DND-41 (cell line): Measurements from ENCODE around the gene LAPTM5.

Source experiments
- ATAC-seq: fragments of 200-7000 bp; cut with Tn5 transposase; 3 replicates; pipeline ENCODE4 v1.9.1; 2021; ENCODE audit warnings: low read depth; ENCODE audit not compliant: insufficient read depth
- DNase-seq: peaks from one replicate; pipeline ENCODE4 v3.0.0-alpha.2; 2020
- H2AFZ ChIP-seq: 2 replicates; pipeline ENCODE4 v1.6.0; 2012; ENCODE audit warnings: low read depth, low read length
- H3K27ac ChIP-seq: 2 replicates; pipeline ENCODE4 v1.5.1; 2012; ENCODE audit warnings: low read length, inconsistent platforms
- H3K27me3 ChIP-seq: fragments of 200-600 bp; sonication (generic); 2 replicates; pipeline ENCODE4 v1.6.0; 2012; ENCODE audit warnings: low read length, mild to moderate bottlenecking, inconsistent platforms; ENCODE audit not compliant: insufficient read depth, poor library complexity
- H3K36me3 ChIP-seq: 2 replicates; pipeline ENCODE4 v1.5.1; 2012; ENCODE audit warnings: low read length, inconsistent platforms; ENCODE audit not compliant: insufficient read depth
- H3K4me1 ChIP-seq: 2 replicates; pipeline ENCODE4 v1.5.1; 2012; ENCODE audit warnings: mild to moderate bottlenecking, low read length; ENCODE audit not compliant: insufficient read depth
- H3K4me2 ChIP-seq: 2 replicates; pipeline ENCODE4 v1.6.0; 2012; ENCODE audit warnings: mild to moderate bottlenecking, moderate library complexity, low read length, inconsistent platforms; ENCODE audit not compliant: insufficient read depth
- H3K4me3 ChIP-seq, 2 experiments: fragments of 200-600 bp in 1 of 2; shearing (Covaris generic) in 1 of 2; 2 replicates each; pipeline ENCODE4 v1.5.1; 2012 to 2016; ENCODE audit warnings: inconsistent platforms in 2 of 2, low read length in 2 of 2, mild to moderate bottlenecking in 2 of 2, low read depth in 1 of 2, moderate library complexity in 1 of 2
- H3K79me2 ChIP-seq: 2 replicates; pipeline ENCODE4 v1.6.0; 2012; ENCODE audit warnings: low read length, inconsistent platforms; ENCODE audit not compliant: insufficient read depth
- H3K9ac ChIP-seq: 2 replicates; pipeline ENCODE4 v1.6.0; 2012; ENCODE audit warnings: low read depth, mild to moderate bottlenecking, inconsistent platforms, low read length, moderate library complexity
- H3K9me3 ChIP-seq: 2 replicates; pipeline ENCODE4 v1.5.1; 2012; ENCODE audit warnings: low read length, moderate library complexity, mild to moderate bottlenecking, inconsistent platforms; ENCODE audit not compliant: insufficient read depth, severe bottlenecking
- H4K20me1 ChIP-seq: 2 replicates; pipeline ENCODE4 v1.6.0; 2012; ENCODE audit warnings: low read length; ENCODE audit not compliant: insufficient read depth
- CTCF ChIP-seq: IDR thresholded peaks from 2 replicates; pipeline ENCODE4 v1.5.1; 2012; ENCODE audit warnings: borderline replicate concordance, low read length, moderate library complexity, mild to moderate bottlenecking; ENCODE audit not compliant: poor library complexity, severe bottlenecking; ENCODE audit errors: extremely low read depth
- EZH2 ChIP-seq: IDR thresholded peaks from 3 replicates; pipeline ENCODE4 v1.6.1; 2012; ENCODE audit warnings: borderline replicate concordance, low read depth, mild to moderate bottlenecking, moderate library complexity, low read length, inconsistent platforms; ENCODE audit not compliant: severe bottlenecking

LAPTM5 gene

DNA sequence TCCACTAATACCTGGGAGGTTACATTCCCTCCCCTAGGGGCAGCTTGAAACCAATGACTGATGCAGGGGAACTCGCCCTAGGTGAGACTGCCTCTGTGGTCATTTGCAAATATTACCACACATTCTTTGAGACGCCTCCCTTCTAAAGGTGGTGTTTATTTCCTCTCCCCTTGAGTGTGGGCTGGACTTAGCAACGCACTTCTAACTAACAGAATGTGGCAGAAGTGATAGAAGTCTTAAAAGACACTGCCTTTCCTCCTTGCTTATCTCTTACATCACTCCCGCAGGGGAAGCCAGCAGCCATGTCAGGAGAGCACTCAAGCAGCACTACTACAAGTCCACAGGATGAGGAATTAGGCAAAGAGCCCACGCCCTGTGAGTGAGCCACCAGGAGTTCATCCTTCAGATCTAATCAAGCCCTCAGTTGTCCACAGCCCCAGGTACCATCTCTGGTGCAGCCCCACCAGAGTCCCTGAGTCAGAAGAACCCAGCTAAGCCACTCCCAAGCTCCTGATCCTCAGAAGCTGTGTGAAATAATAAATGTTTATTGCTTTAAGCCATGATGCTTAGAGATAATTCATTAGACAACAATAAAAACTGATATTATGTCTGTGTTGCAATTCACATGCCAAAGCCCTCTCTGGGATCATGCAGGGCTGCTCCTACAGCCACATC, 19.4 kb downstream of the LAPTM5 start:
- H3K4me2 ChIP-seq, result no peak overlapping the region
- no peaks in the 10 kb centered on the region for H3K9me3 ChIP-seq
- H3K9ac ChIP-seq, result no peak overlapping the region
- H3K27ac ChIP-seq, result no peak overlapping the region
- no peaks in the 10 kb centered on the region for H3K27me3 ChIP-seq
- DNase-seq (no peak), ATAC-seq (no peak)
- H3K4me3 ChIP-seq, result no peak overlapping the region
- peaks cover 10% of the 10 kb centered on the region; the same call in 1 of the 2 replicates for H4K20me1 ChIP-seq
- TF ChIP-seq EZH2 (no peak), CTCF (no peak)
- peaks cover 3% of the 10 kb centered on the region for H3K4me1 ChIP-seq
- peaks cover 36% of the 10 kb centered on the region for H3K36me3 ChIP-seq
- H2AFZ ChIP-seq, result no peak overlapping the region
- no peaks in the 10 kb centered on the region for H3K79me2 ChIP-seq

DNA sequence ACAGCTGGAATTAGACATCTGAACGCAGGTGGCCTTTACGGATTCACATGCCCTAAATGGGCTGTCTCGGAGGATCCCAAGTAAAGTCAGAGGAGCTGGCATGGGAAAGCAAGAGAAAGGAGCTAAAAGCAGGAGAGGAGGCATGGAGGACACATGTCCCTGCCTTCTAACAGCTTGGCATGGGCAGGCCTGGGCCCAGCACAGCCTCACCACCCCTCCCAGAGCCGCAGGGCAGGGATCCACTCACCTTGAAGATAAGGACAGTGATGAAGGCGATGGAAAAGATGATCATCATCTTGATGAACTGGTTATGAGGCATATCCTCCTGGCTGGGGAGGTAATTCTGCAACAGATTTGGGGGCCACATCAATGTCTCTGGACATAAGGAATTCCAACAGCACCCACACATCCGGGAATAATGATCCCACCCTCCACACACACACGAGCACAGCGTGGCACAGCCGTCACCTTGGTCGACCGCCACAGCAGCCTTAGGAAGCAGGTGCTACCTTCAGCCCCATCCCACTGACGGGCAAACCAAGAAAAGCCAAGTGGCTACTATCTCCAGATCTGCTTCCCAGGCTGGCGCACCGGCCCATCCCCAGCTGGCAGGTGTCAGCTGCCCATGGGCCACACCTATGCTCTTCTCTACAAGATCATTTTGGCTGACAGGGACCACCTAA, 20.1 kb downstream of the LAPTM5 start:
- Histone ChIP-seq H2AFZ (no peak overlapping the region), H3K27ac (no peak overlapping the region), H3K4me2 (no peak overlapping the region), H3K4me3 (no peak overlapping the region), H3K9me3 (no peaks in the 10 kb centered on the region), H3K9ac (no peak overlapping the region), H3K4me1 (no peaks in the 10 kb centered on the region), H4K20me1 (peaks cover 9% of the 10 kb centered on the region; the same call in 1 of the 2 replicates), H3K27me3 (no peaks in the 10 kb centered on the region), H3K36me3 (peaks cover 40% of the 10 kb centered on the region), H3K79me2 (no peaks in the 10 kb centered on the region)
- TF ChIP-seq EZH2 (no peak), CTCF (no peak)
- no peak for ATAC-seq
- no peak for DNase-seq

GRCh38 chr1:30735668-30736498, 21.7 kb downstream of the LAPTM5 start:
- ATAC-seq (no peak), DNase-seq (no peak)
- H3K9me3 ChIP-seq, result no peaks in the 10 kb centered on the region
- H3K36me3 ChIP-seq, result peaks cover 32% of the 10 kb centered on the region
- no peak overlapping the region for H2AFZ ChIP-seq
- H3K79me2 ChIP-seq, result no peaks in the 10 kb centered on the region
- no peak overlapping the region for H3K4me3 ChIP-seq
- H3K27ac ChIP-seq, result no peak overlapping the region
- H3K9ac ChIP-seq, result no peak overlapping the region
- no peaks in the 10 kb centered on the region for H3K27me3 ChIP-seq
- H4K20me1 ChIP-seq, result no peaks in the 10 kb centered on the region
- H3K4me1 ChIP-seq, result no peaks in the 10 kb centered on the region
- H3K4me2 ChIP-seq, result no peak overlapping the region
- no peak for TF ChIP-seq CTCF
- no peak for TF ChIP-seq EZH2
